ENCODE measurements around the gene SORCS1.

SORCS1 gene

GRCh38 chr10:106547047-106547635 lies 617.4 kb downstream of the SORCS1 start:
- no peak for DNase-seq (ENCODE audit: low read depth, low spot score)

- no peak for DNase-seq (ENCODE audit: low read depth, low spot score)
Observed at GRCh38 chr10:106542461-106542860, 622.0 kb downstream of the SORCS1 start.

GRCh38 chr10:106540645-106541044 lies 623.9 kb downstream of the SORCS1 start:
- DNase-seq (ENCODE audit: low read depth, low spot score) = no peak

GRCh38 chr10:106537866-106538265 lies 626.6 kb downstream of the SORCS1 start:
- no peak for DNase-seq (ENCODE audit: low read depth, low spot score)

- no peak for DNase-seq (ENCODE audit: low read depth, low spot score)
Observed at GRCh38 chr10:106535304-106535953, 629.1 kb downstream of the SORCS1 start.

- no peak for DNase-seq (ENCODE audit: low read depth, low spot score)
Observed at GRCh38 chr10:106534441-106534840, 630.1 kb downstream of the SORCS1 start.

- DNase-seq (ENCODE audit: low read depth, low spot score) = no peak
Observed at GRCh38 chr10:106528702-106529101, 635.8 kb downstream of the SORCS1 start.

- DNase-seq (ENCODE audit: low read depth, low spot score) = no peak
Observed at GRCh38 chr10:106525835-106526234, 638.7 kb downstream of the SORCS1 start.
